ENCODE data around the gene CNDP2. TPM values are rescaled to one million over a fixed set of nuclear protein-coding genes. Genes with fewer than 3 reads are reported as not detected.

CNDP2 gene
- total RNA-seq, 1 donor from 2014 or later = 66.4 TPM

DNA sequence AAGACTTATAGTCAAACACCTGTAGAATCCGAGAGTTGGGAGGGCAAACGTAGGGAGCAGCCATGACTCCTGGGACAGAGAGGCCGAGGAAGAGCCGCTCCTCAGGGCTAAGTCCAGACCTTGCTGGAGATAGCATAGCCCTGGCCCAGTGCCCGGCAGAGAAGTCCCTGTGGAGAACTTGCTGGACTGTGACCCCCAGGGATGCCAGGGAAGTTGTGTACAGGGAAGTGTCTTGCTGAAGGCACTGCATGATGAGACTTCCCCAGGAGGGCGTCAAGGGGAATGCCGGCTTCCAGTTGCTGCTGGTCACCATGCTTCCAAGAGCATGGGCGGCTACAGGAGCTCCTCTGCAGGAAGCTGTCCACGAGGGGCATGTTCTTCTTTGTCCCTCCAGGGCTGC lies 29.6 kb downstream of the CNDP2 start:
- intact Hi-C loops (cut with DNase I) = no loop called here

DNA sequence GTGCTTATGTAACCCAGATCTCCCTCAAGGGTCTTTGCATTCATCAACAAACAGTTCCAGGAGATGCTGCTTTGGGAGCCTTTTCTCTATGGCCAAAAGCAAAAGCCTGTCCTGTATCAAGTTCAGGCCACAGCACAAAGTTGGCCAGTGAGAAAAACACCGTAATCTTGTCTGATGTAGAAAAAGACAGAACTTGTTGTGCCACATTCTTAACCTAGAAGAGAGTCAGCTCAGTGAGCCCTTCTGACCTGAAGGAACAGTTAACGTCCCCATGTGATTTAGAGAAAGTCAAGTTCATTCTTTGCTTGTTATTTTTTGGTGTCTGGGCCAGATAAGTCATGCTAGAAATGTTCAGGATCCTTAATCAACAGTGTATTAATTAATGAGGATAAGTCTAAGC lies 30.3 kb downstream of the CNDP2 start:
- intact Hi-C loops (cut with DNase I) = no loop called here
- ATAC-seq = no peak
- no peak for DNase-seq (ENCODE audit: missing footprints)

More for the DNA sequence above, 29.6 kb downstream of the CNDP2 start:
- DNase-seq (ENCODE audit: missing footprints) (no peak), ATAC-seq (no peak)

DNA sequence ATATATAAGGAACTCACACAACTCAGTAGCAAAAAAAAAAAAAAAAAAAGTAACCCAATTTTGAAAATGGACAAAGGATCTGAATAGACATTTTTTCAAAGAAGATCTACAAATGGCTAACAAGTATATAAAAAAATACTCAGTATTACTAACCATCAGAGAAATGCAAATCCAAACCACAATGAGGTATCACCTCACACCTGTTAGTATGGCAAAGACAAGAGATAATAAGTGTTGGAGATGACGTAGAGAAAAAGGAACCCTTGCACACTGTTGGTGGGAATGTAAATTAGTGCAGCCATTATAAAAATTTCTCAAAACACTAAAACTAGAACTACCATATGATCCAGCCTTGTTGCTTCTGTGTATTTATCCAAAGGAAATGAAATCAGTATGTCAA lies 32.3 kb downstream of the CNDP2 start:
- ATAC-seq (no peak), DNase-seq (ENCODE audit: missing footprints) (no peak)
- intact Hi-C loops (cut with DNase I) = no loop called here

DNA sequence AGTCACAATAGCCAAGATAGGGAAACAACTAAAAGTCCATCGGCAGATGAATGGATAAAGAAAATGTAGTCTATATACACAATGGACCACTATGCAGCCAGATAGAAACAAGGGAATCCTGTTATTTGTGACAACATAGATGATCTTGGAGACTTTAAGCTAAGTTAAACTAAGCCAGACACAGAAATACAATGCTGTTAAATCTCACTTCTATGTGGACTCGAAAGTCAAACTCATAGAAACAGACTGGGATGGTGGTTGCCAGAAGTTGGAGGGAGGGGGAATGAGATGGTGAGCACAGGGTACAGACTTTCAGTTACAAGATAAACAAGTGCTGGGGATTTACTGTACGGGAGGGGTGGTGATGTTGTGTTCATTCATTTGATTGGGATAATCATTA lies 32.8 kb downstream of the CNDP2 start:
- intact Hi-C loops (cut with DNase I) = no loop called here
- no peak for ATAC-seq

DNA sequence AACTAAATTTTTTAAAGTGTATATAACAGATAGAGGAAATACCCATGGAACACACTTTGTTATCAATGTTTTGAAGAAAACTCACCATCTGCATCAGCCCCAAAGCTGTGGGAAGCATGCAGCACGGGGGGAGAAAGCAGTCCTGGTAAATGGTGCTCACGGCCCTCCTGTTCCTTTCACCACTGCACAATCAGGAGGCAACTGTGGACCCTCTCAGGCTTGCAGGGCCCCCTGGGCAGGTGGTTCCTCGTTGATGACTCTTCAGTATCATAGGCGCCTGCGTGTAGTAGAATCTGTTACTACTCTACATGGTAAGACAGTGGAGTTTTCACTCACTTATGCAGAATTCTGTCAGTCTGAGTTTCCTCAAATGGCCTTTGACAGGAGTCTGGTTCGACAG lies 33.2 kb downstream of the CNDP2 start:
- intact Hi-C loops (cut with DNase I) = no loop called here
- DNase-seq (ENCODE audit: missing footprints) (no peak), ATAC-seq (no peak)

More for the DNA sequence above, 32.8 kb downstream of the CNDP2 start:
- DNase-seq (ENCODE audit: missing footprints) = no peak

DNA sequence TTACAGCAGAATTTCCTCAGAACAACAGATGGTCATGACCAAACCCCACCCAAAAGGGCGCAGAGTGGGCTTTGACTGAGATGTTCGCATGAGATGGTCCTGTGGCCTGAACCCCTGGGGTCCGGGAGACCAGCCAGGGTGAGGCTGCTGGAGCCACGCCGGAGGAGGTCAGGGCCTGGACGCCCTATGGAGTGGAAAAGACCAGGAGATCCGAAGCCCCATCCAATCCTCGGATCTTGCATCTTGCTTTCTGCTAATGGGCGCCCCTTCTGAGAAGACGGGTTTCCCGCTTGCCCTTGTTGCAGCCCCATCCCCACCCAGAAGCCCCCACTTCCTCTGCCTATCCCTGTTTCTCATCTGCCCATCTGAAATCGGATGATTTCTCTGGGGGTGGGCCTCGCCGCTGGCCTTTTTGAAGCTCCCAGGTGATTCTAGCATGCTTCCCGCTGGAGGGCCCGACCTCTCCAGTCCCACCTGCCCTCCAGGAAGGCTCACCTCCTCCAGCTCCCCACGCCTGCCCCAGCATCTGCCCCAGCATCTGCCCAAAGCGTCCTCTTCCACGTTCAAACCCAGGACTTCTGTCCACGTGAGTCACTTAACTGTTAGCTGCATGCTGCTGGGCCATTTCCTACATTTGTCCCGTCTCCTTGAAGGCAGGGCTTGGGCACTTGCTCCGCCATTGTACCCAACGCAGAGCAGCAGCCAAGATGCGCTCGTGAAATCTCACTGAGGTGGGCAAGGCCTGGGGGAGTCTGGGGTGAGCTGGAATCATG lies 33.8 kb downstream of the CNDP2 start:
- intact Hi-C loops (cut with DNase I) = no loop called here
- ATAC-seq (no peak), DNase-seq (ENCODE audit: missing footprints) (no peak)

DNA sequence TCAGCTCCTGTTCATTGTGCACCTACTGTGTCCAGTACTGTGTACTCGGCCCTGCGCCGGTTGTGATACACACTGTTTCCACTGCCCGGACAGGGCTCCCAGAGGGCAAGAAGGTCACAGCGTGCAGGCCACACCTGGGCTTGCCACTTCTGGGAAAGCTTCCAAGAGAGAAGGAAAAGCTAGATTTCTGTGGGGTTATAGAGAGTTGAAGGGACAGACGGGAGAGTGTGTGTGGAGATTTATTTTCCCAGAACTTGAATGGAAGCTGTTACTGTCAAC lies 34.4 kb downstream of the CNDP2 start:
- no peak for DNase-seq (ENCODE audit: missing footprints)
- intact Hi-C loops (cut with DNase I) = no loop called here
- no peak for ATAC-seq

DNA sequence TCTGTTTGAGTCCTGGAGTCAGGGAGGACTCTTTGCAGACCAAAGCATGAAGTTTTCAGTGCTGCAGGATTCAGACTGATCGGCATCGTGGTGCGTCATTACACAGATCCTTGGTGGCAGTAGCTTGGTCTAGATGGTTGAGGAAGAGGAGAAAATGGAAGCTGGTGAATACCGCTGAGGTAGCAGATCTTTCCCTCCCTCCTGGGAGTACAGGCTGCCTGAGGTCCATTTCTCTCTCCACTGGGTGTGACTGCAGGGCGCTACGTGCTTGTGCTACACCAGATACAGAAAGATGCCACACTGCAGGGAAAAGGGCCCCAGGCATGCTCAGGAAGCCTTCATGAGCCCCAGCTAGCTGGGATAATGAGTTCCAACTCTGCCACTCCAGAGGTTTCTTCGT lies 34.9 kb downstream of the CNDP2 start:
- intact Hi-C loops (cut with DNase I) = no loop called here
- DNase-seq (ENCODE audit: missing footprints) (no peak), ATAC-seq (no peak)

DNA sequence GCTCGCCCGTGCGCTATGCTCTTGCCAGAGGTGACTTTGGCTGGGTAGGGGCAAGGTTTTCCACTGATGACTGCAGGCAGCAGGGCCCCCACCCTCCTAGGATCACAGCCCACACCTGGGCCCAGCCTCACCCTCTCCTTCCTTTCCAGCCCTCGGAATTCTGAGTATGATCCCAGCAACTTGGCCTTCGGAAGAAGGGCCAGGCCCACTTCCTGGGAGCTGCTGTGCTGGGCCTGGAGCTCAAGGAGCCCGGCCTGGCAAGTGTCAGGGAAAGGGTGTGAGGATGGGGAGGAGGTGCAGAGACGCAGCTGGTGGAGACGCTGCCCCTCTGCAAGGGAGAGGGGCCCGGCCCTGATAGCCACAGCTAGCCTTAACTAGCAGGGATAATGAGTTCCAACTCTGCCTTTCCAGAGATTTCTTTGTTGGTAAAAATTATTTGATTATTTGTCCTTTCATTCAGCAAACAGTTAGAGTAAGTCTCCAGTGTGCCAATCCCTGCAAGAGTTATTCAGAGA lies 36.4 kb downstream of the CNDP2 start:
- DNase-seq (ENCODE audit: missing footprints) = no peak
- intact Hi-C loops (cut with DNase I) = no loop called here
- no peak for ATAC-seq

DNA sequence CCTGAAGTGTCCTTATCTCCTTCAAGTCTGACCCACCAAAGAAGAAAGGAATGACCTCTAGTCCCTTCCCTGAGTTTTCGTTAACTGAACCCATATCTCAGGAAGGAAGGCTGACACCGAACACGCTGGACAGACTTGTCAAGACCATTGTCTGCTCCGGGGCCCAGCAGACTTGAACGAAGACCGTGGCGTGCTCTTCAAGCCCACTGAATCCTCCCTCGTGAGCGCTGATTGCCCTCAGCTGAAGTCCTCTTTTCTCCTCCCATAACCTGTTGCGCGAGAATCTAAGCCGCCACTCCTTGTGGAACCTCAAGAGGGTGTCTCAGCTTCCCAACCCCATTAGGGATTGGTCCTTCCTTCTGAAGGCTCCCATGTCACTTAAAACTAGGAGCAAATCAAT lies 37.5 kb downstream of the CNDP2 start:
- intact Hi-C loops (cut with DNase I) = no loop called here
- DNase-seq (ENCODE audit: missing footprints) = no peak
- ATAC-seq = no peak

DNA sequence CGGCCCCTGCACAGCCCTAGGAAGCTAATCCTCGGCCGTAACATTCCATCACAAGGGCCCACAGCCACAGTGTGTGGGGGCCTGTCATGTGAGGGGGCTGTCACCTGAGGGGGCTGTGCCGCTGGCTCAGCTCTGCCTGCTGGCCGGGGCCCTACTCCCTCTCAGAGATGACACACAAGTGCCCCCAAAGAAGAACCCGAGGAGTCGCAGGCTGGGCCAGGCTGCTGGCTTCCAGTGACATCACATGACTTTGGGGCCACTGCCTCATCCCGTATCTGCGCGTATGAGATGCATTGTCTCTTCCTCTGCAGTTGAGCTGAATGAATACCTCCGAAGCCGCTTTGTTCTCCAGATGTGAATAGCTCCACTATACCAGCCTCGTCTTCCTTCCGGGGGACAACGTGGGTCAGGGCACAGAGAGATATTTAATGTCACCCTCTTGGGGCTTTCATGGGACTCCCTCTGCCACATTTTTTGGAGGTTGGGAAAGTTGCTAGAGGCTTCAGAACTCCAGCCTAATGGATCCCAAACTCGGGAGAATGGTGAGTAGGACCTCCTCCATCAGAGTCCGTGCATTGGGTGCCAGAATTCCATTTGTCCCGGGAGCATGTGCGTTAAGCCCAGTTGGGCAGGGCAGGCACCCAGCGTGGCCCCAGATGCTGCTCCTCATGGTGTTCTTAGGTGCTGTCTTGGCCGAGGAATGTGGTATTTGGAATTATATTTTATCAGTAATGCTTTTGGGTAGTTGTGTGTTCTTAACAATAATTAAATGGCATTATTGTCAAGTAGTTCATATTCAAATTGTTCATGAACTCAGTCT lies 38.2 kb downstream of the CNDP2 start, which contains the start of gene CNDP1:
Gene CNDP1, plus strand, starts transcription at position 351 of the 820 bp plus-strand sequence. Its CDS starts 168 bp downstream, at position 519.
- intact Hi-C loops (cut with DNase I) = no loop called here
- no peak for ATAC-seq
- DNase-seq (ENCODE audit: missing footprints) = no peak

DNA sequence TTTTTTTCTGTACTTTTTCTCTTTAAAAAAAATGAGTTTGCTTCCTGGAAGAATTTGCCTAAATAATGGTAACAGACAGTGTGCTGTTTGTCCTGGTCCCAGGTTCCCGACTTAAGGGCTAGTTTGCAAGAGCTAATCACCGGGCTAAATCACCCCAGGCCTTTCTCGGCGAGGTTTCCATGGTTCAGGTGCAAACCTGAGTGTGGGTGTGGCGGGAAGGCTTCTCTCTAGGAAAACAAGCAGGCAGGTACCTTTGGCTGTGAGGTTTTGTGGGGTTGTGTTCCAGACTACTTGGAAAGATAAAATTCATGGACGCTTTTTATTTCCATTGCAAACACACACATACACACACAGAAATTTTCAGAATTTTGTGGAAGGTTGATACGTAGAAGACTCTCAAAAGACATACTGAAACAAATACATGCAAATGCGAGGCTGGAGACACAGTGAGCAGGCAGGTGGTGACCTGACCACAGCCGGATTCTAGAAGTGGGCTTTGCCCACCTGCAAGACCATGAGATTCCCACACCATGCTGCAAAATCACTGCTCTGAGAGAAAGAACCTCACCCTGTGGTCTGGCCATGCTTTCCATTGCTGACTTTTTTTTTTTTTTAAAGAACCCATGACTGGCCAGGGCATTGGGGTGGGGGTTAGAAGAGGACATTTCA lies 39.0 kb downstream of the CNDP2 start:
- intact Hi-C loops (cut with DNase I) = no loop called here
- ATAC-seq (no peak), DNase-seq (ENCODE audit: missing footprints) (no peak)

DNA sequence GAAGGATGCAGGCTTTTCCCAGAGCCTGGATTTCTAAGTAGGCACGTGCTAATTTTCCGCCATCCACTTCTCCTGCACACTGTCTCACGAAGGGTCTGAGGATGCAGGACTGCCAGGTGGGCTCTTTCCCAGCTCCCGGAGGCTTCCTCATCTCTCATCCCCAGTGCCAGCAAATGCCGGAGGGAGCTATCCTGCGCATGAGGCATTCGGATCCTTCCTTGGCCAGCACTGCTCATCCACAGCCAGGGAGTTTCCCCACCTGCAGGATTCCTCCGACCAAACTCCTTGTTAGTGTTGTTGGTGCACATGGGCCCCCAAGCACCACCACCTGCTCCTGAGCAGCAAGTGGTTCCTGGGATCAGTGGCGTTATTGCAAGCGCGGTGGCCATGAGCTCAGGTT lies 43.1 kb downstream of the CNDP2 start:
- intact Hi-C loops (cut with DNase I) = no loop called here
- ATAC-seq (no peak), DNase-seq (ENCODE audit: missing footprints) (no peak)

DNA sequence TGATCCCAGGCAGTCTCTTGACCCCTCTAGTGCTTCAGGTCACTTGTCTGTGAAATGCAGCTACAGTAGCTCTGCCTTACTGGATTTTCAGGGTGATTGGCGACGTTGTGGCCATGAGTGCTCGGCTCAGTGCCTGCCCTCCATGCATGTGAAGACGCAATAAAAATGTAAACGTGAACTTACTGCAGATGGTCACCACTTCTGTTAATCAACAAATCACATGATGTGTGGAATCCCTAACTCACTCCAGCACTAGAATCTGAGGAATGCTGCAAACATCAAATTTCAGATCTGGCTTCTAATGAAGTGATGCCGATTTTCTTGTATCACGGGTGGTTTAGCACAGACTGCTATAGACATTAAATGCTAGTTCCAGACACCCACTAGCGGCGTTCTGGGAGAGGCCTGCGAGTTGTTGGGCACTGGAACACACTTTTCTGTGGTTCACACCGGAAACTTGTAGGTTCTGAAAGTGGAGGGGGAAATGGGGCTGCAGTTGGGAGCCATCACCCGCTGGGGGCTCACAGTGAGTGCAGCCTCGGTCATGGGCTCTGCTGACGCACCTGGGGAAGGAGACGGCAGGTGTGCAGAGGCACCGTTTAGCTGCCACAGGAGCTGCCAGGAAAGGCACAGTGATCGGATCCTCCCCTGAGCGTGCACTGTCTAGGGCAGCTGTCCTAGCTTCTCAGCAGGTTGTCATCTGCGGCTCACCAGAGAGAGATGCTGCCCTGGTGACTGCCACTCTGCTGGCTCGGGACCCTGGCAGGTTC lies 44.7 kb downstream of the CNDP2 start:
- intact Hi-C loops (cut with DNase I) = no loop called here
- DNase-seq (ENCODE audit: missing footprints) (no peak), ATAC-seq (no peak)

DNA sequence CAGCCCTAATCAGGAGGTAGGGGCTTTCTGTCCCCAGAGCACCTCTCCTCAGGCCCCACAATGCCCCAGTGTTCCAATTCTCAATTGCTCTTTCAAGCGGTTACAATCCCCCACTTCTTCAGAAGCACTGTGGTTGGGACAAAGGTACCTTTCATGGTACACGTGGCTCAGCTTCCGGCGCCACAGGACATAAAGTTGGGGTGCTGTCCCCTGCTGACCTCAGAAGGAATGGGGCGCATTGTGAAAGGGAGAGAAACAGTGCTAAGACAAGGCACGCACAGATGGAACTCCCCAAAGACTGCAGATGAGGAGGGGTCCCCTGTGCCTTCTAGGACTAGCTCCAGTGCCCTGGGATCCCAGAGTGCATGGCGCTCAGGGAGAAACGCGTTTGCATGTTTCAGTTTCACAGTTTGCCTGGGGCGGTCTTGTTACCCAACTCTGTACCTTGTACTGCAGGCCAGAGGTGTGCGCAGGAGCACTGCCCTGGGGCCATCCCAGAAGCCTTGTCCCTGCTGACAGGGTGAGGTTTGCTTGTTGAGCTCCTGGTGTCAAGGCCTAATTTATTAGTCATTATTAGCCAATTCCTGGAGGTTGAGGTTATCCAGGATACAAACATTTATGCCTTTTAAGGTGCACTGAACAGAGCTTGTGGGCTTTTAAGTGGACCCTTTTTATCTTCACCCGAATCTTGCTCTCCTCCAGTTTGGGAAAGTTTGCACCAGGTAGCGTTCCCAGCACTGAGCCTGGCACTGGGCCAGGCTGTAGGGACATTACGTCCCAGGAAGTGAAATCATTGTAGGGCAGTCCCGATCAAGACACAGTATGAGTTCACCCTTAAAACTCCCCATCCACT lies 45.8 kb downstream of the CNDP2 start:
- intact Hi-C loops (cut with DNase I) = no loop called here
- no peak for DNase-seq (ENCODE audit: missing footprints)
- ATAC-seq = no peak

DNA sequence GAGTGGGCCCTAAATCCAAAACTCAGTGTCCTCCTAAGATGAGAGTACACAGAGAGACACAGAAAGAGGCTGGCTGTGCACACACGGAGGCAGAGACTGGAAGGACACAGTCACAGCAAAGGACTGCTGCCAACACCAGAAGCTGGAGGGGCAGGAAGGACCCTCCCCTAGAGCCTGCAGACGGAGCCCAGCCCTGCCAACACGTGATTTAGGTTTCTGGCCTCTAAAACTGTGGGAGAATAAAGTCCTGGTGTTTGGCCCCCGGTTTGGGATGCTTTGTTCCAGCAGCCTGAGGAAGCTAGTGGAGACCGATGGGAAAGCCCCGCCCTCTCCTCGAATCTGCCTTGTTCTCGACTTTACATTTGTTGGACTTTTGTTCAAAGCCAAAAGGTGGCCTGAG lies 48.7 kb downstream of the CNDP2 start:
- DNase-seq (ENCODE audit: missing footprints) (no peak), ATAC-seq (no peak)
- intact Hi-C loops (cut with DNase I) = no loop called here

DNA sequence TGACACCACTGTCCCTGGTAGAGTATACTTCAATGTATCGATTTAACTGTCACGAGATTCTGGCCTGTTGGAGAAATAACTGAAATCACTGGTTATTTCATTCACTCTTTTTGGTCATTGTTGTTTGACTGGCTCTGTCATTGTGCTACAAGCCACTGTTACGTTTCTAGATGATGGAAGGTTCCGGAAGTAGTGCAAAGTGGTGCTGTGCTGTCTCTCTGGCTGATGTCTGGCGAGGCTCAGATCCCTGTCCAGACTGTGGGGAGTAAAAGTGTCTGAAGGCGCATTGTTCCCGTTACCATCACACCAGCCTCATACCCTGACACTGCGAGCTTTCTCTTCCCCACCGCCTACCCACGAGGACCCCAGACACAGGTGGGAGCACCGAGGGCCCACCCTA lies 49.8 kb downstream of the CNDP2 start:
- intact Hi-C loops (cut with DNase I) = loop anchor here (2.0 kb wide), 1 partner anchor 49 kb away; the partner anchor contains the start of gene CNDP2
- no peak for DNase-seq (ENCODE audit: missing footprints)
- no peak for ATAC-seq

Measured in Right ventricle myocardium inferior (tissue), 1 donor.